Inflammatory macrophage treated with lipopolysaccharide for 4 hours (primary cell): ENCODE measurements around the gene PTCHD1.

ENCODE experiments used
- DNase-seq: peaks from one replicate; pipeline ENCODE4 v3.0.0-alpha.2; 2020

The PTCHD1 gene

DNA sequence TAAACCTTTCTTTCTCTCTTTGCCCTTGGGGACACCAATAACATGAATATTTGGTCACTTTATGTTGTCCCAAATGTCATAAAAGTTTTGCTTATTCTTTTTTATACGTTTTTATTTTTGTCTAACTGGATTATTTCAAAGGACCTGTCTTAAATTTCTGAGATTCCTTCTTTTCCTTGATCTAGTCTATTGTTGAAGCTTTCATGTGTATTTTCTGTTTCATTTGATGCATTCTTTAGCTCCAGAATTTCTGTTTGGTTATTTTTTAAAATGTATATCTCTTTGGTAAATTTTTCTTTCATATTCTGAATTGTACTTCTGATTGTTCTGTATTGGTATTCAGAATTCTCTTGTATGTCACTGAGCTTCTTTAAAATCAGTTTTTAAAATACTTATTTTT lies 88.3 kb downstream of the PTCHD1 start:
- no peak for DNase-seq

DNA sequence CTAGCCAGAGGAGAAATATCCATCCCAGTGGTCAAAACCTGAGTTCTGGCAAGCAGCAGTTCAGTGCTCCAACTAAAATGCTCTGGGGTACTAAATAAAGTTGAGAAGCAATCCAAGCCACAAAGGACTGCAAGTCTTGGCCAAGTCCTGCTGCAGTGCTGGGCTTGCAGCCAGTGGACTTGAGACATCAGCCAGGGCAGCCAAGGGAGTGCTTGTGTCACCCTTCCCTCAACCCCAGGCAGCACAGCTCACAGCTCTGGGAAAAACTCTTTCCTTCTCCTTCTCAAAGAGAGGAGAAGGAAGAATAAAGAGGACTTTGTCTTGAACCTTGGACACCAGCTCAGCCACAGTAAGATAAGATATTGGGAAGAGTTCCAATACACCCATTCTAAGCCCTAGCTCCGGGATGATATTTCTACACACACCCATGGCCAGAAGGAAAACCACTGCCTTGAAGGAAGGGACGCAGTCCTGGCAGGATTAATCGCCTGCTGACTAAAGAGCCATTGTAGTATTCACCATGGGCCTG lies 99.8 kb downstream of the PTCHD1 start:
- no peak for DNase-seq

DNA sequence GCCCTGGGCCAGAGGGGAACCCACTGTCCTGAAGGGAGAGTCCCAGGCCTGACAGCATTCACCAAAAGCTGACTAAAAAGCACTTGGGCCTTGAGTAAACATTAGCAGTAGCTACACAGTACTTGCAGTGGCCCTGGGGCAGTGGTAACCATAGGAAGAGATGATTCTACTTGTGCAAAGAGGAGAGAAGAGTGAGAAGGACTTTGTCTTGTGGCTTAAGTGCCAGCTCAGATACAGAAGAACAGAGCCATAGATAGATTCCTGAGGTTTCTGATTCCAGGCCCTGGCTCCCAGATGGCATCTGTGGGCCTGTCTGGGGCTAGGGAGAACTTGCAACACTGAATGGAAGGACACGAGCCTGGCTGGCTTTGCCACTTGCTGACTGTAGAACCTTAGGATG lies 100.5 kb downstream of the PTCHD1 start:
- DNase-seq, result no peak

DNA sequence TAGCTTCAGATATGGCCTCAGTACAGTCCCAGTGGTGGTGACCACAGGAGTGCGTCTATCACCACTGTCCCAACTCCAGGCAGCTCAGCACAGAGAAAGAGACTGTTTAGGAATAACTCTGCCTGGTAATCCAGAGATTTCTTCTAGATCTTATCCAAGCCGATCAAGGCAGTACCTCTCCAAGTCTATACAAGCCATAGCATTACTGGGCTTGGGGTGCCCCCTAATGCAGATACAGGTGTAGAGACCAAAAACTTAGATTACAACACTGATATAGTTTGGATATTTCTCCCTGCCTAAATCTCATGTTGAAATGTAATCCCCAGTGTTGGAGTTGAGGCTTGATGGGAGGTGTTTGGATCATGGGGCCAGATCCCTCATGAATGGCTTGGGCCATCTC lies 100.9 kb downstream of the PTCHD1 start:
- DNase-seq, result no peak

DNA sequence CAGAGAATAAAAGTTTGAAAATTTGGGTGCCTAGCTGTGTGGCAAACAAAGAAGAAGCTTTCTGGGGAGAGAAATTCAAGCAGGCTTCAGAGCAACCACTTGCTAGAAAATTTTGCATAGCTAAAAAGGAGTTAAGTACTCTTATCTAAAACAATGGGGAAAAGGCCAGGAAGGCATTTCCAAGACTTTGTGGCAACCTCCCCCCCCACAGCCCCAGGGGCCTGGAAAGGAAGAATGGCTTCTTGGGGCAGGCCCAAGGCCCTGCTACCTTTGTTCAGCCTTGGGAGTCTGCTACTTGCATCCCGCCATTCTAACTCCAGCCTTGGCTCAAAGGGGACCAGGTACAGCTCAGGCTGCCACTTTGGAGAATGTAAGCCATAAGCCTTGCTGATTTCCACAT lies 102.2 kb downstream of the PTCHD1 start:
- no peak for DNase-seq

DNA sequence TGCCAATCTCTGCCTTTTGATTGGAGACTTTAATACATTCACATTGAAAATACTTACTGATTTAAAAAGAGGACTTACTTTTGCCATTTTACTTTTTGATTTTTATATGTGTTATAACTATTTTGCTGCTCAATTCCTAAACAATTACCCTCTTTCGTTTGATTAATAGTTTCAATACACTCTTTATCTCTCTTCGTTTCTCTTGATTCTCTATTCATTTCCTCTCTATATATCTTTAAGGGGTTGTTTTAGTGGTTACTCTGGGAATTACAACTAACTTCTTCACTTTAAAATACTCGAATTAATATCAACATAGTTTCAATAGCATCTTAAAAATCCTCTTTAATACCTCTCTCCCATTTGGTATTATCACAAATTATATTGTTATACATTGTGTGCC lies 116.6 kb downstream of the PTCHD1 start:
- DNase-seq, result no peak
